ENCODE measurements around the gene GPS1.
A peak's percentile ranks its signal among the peaks of the same experiment; 100 is the strongest.

DNA sequence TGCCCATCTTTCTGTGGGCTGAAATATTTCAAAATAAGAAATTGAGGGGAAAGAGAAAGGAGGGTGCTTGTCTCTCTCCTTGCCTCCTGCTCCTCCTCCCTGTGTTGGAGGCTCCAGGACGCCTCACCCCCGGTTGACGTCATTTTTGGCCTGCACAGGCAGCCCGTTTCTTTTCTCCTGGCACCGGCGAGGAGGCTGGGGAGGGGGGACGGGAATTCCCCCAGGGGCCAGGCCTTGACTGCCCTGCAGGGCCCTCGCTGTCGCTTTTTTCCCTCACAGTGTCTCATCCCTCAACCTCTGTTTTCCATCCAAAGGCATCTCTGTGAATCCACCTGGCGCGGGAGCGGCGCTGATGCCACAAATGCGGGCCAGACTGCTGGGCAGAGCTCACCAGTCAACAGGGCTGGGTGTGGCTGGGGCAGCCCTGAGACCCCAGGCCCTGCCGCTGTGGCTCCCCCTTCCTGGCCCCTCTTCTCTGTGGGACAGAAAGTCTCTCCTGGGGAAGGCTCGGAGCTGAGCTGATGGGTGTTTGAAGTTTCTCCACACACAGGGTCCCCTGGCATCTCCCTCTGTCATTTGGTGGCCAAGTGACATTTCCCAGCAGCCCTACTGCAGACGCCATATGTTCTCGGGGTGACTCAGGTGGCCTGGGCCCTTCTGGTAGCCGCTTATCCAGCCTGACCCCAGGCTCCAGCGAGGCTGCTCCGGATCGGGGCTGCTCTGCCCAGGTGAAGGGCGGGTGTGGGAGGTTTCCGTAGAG lies 45.0 kb upstream of the GPS1 start:
- TF ChIP-seq GLIS3 (CRISPR knock-in tag; IDR thresholded peaks at IDR 0.05) (no peak), TCF4 (CRISPR knock-in tag; IDR thresholded peaks at IDR 0.05; ENCODE audit: borderline replicate concordance) (no peak), ESRRG (CRISPR knock-in tag; IDR thresholded peaks at IDR 0.05) (no peak), CREB5 (CRISPR knock-in tag; IDR thresholded peaks at IDR 0.05; ENCODE audit: low read depth) (no peak), SNAI2 (CRISPR knock-in tag; IDR thresholded peaks at IDR 0.05) (no peak), ZFP30 (CRISPR knock-in tag; IDR thresholded peaks at IDR 0.05) (no peak), ARNTL (CRISPR knock-in tag; IDR thresholded peaks at IDR 0.05; ENCODE audit: borderline replicate concordance, low read depth) (no peak), CSRNP3 (CRISPR knock-in tag; IDR thresholded peaks at IDR 0.05) (no peak), ZC3H10 (CRISPR knock-in tag; IDR thresholded peaks at IDR 0.05) (no peak), ZNF8 (CRISPR knock-in tag; IDR thresholded peaks at IDR 0.05) (no peak), CSDC2 (CRISPR knock-in tag; IDR thresholded peaks at IDR 0.05) (no peak), BACH2 (CRISPR knock-in tag; IDR thresholded peaks at IDR 0.05; ENCODE audit: borderline replicate concordance) (no peak)
- TF ChIP-seq, protein P1, sequence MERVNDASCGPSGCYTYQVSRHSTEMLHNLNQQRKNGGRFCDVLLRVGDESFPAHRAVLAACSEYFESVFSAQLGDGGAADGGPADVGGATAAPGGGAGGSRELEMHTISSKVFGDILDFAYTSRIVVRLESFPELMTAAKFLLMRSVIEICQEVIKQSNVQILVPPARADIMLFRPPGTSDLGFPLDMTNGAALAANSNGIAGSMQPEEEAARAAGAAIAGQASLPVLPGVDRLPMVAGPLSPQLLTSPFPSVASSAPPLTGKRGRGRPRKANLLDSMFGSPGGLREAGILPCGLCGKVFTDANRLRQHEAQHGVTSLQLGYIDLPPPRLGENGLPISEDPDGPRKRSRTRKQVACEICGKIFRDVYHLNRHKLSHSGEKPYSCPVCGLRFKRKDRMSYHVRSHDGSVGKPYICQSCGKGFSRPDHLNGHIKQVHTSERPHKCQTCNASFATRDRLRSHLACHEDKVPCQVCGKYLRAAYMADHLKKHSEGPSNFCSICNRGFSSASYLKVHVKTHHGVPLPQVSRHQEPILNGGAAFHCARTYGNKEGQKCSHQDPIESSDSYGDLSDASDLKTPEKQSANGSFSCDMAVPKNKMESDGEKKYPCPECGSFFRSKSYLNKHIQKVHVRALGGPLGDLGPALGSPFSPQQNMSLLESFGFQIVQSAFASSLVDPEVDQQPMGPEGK (CRISPR knock-in tag; IDR thresholded peaks at IDR 0.05; ENCODE audit: borderline replicate concordance): peak; percentile 63; the same call in 1 of the 2 replicates
- TF ChIP-seq, protein P2, sequence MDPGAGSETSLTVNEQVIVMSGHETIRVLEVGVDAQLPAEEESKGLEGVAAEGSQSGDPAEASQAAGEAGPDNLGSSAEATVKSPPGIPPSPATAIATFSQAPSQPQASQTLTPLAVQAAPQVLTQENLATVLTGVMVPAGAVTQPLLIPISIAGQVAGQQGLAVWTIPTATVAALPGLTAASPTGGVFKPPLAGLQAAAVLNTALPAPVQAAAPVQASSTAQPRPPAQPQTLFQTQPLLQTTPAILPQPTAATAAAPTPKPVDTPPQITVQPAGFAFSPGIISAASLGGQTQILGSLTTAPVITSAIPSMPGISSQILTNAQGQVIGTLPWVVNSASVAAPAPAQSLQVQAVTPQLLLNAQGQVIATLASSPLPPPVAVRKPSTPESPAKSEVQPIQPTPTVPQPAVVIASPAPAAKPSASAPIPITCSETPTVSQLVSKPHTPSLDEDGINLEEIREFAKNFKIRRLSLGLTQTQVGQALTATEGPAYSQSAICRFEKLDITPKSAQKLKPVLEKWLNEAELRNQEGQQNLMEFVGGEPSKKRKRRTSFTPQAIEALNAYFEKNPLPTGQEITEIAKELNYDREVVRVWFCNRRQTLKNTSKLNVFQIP (CRISPR knock-in tag; IDR thresholded peaks at IDR 0.05; ENCODE audit: borderline replicate concordance, low read depth): no peak
